Ramos (cell line): Measurements from ENCODE around the gene ARHGEF2.
"Not testable (repeated sequence)": the region's sequence is repeated elsewhere in the genome, so short reads cannot be mapped to it uniquely, and the experiment has no call there.

ENCODE experiments used
- in situ Hi-C: fragments of 300-500 bp; cut with MboI; formaldehyde crosslinking; loops from one replicate; pipeline ENCODE4 v1.14.3; 2022; ENCODE audit warnings: low sequenced_read_pairs; ENCODE audit not compliant: unreplicated experiment

Gene ARHGEF2

DNA sequence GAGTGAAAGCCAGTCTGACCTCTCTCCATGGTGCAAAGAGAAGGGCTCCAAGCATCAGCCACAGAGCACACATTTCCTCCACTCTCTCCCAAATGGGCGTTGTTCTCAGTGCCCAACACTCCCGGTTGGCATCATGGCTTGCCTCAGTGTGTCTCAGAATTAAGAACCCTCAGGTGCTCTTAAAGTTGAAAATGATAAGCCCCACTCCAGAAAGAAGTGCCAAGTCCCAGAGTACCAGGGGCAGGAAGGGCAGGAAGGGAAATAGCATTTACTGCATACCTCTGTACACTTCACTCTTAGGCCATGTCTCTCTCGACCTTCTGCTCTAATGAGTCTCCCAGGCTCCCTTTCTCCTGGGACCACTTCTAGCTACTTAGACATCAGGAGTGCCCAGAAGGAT lies 15.2 kb upstream of the ARHGEF2 start:
- in situ Hi-C loops: loop anchor here (5.0 kb wide), 1 partner anchor 56 kb away; no protein-coding TSS in a partner anchor

DNA sequence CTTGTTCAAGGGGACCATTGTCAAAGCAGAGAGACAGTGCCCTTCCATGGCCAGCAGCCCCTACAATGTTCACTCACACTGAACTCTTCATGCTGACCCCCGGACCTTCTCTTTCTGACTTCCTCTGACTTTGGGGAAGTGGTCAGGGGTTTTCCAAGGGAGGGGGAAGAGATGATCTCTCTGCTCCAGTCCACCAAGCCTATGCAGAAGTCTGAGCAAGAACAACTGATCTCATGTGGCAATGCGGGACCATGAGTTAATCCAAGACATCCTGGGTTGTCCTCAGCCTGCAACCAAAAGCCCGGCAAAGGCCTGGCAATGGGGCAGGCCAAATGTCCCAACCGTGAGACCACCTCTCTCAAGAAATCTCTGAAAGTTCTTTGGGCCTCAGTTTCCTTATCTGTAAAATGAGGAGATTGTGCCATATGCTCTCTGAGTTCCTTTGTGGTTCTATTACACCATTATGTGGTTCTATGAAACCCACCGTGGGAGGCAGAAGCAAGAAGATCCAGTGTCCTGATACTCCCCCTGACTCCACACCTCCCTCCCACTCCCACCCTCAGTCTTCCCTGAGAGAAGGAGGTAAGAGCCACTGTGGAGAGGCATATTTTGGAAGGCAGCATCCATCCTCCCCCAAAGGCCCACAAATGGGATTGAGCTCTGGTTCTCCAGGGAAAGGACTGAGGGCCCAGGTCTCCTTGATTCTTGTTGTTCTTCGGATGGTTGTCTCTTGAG lies 11.8 kb upstream of the ARHGEF2 start:
- in situ Hi-C loops: loop anchor here (5.0 kb wide), 1 partner anchor 53 kb away; no protein-coding TSS in a partner anchor

DNA sequence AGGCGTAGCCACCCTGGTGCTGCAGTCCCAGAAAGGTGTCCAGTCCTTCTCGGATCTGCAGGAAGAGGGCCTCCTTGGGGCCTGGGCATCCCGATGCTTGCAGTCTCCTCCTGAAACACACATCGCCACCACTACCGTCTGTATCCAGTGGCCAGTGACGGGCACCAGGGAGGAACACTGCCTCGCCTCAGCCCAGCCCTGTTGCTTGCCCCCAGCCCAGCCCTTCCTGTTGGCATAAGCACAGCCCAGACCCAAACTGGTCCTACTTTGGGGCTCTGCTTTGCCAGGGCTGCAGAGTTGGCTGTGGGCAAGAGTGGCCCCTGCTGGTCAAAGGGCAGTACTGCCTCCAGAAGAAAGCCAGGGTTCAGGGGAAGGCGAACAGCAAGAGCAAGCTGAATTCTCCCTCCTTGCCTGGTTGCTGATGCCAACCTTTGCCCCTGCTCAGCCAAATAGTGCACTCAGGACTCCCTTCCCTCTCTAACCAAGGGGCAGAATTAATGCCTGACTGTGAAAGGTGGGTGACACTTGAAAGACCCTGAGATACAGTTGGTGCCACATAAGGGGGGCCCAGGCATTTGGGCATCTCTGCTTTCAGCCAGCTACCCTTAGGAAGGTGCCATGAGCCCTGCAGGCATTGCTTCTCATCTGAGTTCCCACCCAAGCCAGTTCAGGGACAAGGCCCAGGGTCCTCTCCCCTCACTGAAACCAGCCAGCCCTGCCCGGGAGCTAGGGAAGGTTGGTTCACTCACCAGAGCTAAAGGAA lies 11.1 kb upstream of the ARHGEF2 start:
- in situ Hi-C loops: loop anchor here (5.0 kb wide), 1 partner anchor 52 kb away; no protein-coding TSS in a partner anchor

DNA sequence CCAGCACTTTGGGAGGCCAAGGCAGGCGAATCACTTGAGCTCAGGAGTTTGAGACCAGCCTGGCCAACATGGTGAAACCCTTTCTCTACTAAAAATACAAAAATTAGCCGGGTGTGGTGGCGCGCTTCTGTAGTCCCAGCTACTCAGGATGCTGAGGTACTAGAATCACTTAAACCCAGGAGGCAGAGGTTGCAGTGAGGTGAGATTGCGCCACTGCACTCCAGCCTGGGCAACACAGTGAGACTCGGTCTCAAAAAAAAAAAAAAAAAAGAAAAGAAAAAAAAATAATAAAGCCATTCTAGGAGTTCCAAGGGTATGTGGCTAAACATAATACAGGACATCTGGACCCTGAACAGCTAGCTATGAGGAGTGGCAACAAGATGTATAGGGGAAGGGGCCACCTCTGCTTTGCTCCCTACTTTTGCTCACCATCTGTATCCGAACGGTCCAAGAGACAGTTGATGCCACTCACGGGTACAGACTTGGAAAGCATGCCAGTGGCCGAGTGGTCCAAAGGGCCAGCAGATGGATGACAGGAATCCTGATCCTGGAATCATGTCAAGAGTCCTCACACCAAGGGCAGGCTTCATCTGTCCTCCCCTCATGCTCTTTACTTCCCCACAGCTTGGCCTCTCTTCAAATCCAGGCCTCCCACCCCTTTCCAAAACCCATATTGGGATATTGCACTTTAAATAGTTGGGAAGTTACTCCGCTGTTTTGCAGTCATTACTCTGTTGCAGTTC lies 6.7 kb upstream of the ARHGEF2 start:
- in situ Hi-C loops: not testable (repeated sequence)

DNA sequence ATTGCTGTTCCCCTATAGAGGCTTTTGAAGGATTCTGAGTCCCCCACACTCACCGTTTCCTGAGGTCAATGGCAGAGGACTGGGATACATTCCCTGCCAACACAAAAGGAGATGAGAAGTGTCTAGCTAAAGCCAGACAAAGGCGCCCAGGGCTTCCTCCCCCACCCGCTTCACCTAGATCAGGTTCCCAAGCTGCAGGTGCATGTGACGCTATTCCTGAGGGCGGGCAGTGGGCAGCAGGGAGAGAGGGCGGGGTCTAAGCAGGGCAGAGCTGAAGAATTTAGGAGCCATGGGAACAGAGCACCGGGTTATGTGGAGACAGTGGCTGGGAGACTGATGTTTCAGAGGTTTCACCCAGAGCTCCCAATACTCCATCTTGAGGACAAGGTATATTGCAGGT lies 6.0 kb upstream of the ARHGEF2 start:
- in situ Hi-C loops: no loop called here

DNA sequence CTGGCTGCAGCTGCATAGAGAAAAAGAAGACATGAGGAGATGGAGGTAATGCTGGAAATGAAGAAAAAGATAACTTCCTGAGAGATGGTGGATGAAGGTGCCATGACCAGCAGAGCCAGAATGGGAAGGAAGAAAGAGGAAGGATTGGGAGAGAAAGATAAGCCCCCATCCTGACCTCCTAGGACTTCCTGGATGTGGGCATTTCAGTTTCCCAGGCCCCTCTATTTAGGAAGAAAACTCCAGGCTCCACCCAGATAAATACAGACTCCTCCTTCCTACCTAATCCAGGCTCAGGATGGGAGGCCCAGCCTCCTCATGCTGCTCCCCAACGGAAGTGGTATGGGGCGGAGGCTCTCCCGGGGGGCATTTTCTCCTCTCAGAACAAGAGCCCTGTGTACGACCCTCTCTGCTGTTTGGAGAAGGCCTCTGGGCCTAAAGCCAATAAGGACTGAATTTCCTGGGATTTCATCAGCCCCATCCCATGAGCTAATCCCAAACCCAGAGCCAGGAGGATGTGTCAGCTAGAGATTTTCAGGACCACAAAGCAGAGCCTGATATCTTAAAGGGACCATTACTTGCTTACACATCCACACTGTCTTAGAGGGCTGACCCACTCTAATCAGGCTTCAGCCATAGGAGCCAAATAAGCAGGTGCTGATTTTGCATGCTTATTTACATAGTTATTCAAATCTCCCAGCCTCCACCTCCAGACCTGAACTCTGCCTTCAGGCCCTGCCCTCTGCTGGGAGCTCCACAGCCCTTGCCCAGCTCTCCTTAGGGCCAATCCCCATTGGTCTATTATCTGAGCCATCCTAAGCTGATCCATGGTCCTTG lies 5.1 kb upstream of the ARHGEF2 start:
- in situ Hi-C loops: no loop called here

DNA sequence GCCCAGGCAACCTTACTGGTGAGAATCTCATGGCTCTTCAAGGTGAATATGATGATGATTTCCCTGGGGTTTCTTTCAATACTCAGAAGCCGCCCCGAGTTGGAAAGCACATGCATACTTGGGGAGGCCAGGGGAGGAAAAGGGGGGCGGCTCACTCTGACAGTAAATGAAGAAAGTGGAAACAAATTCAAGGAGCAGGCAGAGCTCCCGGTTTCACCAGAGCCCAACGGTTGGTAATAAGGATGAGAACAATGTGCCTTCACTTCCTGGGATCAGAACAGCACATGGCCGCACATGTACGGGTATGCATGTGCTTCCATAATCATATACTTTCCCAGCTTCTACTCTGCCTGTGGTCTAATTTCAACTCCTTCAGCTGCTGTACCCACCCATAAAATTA lies 3.8 kb upstream of the ARHGEF2 start:
- in situ Hi-C loops: no loop called here

DNA sequence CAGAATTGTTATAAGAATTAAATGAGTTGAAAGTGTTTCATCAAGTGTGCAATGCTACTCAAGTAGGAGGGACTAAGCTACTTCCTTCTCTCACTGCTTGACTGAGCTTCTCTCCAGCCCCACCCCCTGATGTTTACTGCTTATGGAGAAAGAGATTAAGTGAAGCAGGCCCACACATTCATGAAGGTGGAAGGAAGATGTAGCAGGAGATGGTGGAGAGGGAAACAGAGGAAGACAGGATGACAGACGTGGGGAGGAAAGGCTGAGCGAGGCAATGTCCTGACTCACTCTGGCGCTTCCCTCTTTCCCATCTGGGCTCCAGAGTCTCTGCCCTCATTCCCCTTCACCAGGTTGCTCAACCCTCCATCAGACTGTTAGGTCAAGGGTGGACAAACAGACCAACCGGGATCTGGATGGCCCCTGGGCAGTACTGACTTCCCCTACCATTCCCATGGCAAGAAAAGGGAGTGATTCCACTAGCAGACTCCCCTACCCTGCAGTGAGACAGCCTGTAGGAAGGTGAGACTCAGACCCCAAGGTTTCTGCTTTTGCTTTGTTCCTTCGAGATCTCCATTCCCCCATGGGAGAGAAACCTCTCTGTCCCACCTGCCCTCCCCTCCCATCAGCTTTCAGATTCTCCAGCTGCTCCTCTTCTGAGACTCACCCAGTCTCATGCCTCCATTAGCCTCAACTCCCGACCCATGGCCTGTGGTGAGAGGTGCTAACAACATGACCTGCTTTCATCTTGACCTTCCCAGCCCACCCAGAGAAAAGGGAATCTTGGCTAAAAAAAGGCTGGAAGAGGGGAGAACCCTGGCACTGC lies 3.1 kb upstream of the ARHGEF2 start:
- in situ Hi-C loops: no loop called here

DNA sequence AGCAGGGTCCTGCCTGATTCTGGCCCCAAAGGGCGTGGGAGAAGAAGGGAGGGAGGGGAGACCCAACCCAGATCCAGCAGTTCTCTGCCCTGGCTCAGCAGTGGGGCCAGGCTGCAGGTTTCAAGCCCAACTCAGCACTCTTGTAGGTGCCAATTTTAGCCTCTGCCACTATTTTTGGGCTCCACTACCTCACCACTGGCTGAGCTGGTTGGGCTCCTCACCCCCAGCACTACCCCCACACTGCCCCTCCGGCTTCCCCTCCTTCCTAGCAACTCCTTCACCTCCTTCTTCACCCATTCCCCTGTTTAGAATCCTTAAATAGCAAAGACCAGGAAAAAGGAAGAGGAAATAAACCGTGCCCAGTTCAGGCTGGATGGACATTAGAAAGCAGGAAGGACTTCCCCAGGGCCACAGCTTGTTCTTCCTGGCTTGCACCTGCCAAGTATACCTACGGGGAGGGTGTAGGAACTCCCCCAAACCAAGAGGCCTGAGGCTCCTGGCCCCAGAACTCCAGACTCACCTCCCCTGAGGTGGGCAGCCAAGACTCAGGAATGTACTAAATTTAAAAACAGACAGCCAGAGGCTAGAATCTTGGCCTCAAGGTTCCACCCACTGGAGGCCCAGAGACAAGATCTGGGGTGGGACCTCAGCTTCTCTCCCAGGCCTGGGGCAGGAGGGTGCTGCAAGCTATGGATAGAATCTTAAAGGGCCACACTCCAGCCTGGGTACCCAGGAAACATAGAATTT lies 1.4 kb upstream of the ARHGEF2 start:
- in situ Hi-C loops: no loop called here

DNA sequence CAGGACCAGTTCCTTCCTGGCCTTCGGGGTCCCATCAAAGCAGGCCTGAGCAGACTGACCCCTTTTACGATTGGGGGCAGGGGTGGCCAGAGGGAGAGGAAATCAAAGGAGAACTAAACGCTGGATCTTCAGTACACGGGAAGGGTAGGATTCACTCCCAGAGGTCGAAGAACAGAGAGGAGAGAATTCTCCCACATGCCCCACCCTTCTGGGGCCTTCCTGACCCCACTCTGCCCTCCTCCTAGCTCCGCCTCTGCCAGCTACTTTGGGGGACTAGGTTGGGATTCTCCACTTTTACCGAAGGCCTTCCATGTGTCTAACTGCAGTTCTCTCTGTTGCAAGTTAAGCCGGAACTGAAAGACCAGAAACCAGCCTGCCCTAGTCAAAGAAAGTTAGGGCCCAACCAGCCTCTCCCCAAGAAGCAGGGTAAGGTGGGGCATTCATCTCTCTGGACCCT lies 654 bp upstream of the ARHGEF2 start:
- in situ Hi-C loops: no loop called here

DNA sequence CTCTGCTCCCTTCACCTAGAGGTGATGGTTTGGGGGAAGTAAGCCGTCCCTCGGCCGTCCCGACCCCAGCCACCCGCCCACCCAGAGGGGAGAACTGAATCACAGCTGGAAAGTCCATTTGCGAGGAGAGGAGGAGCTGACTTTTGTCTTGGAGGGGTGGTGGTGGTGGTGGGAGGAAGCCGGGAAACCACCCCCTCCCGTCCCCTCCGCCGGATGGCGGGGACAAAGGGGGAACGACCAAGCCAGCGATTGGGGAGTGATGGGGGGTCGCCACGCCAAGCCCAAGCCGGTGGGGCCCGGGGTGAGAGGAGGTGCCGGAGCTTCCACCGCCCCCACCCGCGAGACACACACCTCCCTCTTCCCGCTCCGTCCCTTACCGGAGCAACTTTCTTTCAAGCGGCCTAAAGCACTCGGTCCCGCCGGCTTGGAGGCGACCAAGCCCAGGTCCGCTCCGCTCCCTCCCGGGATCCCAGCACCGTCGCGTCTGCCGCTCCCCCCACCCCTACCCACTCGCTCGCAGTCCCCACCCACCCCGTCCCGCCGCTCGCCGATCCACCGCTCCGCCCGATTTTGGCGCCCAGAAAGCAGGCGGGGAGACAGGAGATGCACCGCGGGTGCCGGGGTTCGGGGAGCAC lies 540 bp downstream of the ARHGEF2 start:
- in situ Hi-C loops: no loop called here

DNA sequence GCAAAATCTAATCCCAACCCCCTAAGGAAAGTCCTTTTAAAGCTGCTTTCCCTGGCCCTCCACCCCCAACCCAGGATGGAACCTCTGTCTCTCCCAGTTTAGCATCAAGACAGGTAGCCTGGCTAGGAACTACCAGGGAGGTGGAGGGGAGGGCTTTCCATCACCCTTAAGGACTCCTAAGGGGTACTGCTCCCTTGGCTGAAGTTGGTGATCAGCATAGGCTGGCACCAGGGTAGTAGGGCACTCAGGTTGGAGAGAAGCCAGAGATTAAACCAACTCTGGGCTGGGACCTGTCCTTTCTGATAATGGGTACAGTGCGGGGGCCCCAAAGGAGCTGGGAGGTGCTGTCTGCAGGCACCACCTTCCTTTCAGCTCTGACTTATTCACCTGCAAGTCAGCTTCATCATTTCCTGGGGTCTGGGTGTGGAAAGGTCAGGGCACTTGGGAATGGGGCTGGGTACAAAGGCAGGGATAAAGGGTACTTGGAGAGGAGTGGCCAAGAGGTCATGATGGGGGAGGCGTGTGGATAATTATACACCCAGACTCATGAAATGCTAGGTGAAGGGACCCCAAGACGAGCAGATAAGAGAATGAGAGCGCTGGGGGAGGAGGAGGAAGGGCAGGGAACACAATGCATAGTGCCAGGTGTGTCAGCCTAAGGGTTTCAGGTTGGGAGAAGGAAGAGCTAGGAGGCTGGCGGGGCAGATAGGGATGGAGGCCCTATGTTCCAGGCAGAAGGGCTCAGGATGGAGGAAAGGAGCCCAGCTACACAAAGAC lies 1.2 kb downstream of the ARHGEF2 start:
- in situ Hi-C loops: no loop called here

DNA sequence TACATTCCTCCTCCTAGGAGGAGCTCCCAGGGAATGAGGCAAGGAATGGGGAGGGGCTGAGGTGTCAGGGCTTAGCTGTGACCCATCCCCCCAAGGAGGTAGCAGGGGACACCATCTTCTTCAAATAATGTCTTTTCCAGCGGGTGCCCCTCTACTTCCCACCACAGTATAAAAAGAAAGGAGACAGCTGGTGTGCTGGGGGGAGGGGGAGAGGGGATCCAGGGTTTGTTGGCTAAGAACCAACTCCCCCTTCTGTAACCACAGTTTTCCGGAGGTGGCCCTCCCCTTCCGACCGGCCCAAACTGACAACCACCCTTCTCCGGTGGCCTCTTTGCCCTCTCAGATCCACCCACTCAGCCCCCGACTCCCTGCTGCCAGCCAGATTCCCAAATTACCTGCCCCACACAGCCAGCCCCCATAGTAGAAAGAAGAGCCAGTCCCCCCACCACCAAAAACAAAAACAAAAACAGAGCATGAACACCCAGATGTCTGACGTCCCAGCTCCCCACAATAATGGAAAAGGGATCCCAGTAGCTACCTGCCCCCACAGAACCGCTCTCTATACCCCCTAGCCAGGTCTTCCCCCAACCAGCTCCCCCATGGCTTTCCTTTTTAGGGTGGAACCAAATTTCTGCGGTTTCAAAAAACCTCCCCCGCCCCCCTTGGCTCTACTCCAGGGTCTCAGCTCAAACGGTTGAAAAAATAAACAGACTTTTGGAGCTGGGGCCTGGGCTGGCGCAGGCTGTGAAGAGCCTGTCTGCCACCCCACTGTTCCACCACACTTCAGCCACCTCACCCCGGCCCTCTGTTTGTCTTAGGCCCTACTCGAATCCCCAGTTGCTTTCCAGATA lies 2.1 kb downstream of the ARHGEF2 start:
- in situ Hi-C loops: no loop called here

DNA sequence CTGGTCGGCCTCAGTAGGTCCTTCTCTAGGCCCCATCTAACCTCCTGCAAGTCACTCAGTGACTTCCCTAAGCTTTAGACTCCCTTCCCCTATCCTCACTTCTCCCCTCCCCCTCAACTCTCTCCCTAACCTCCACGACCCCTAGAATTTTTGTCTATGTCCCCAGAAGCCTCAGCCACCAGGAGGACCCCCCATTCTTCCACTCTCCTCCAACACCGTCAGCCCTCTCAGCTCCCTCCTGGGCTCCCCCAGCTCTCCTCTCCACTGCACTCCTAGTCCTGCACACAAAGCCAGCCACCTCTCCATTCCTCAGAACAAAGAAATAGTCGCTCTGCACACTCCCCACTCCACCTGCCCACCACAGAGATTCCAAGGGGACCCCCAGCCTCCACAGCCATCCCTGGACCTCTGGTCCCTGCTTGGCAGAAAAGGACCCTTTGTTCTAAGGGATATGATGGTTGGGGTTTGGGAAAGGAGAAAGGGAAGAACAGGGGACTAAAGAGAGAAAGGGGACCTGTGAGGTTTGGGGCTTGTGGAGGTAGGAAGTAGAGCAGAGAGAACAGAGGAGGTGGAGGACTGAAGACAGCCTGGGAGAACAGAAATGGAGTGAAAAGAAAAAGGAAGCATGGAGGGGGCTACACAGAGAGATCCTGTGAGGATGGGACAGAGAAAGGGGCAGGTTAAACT lies 2.8 kb downstream of the ARHGEF2 start:
- in situ Hi-C loops: no loop called here

DNA sequence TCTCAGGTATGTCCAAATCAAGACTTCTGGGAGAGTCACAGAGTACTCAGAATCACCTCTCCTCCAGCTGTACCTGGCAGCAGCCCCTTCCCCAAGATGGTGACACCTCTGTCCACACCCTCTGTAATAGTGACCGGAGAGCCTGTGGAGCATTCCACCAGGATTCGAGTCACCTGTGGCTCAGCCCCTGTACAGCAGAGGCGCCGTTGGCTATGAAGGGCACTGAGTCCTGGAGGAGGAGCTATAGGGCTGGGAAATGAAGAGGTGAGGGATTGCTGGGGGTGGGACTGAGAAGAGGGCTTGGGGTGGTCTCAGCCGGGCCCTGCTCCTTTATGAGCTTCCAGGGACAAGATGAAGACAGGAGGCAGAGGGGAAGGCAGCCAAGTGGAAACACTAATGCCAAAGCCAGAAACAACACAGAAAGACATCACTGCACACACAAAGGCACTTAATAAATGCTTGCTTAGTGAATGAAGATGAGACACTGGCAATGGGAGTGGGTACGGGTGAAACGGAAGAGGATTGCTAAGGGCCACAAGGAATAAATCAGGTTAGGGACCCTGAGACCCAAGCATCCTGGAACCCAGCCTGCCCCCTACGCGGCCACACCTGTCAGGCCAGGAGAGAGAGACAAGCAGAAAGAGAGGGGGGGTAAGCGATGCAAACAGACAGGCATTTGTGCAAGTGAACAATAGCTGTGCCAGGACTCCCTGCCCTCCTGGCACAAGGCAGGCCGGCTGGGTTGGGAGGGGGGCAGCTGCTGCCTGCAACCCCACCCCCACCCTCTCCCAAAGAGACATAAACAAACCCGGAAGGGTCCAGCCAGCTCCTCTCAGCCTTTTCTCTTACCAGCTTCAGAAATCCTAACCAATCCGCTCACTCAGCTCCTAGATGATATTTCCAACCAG lies 3.9 kb downstream of the ARHGEF2 start:
- in situ Hi-C loops: no loop called here
